Hepatocyte (in vitro differentiated cells): ENCODE data around the gene EREG.

Experiments
- CTCF ChIP-seq: fragments of 200-600 bp; sonication (generic); IDR thresholded peaks from 2 replicates; pipeline ENCODE4 v1.5.1; 2016; ENCODE audit warnings: antibody characterized with exemption, mild to moderate bottlenecking; ENCODE audit not compliant: poor library complexity
- EZH2phosphoT487 ChIP-seq: fragments of 200-600 bp; sonication (generic); IDR thresholded peaks from one replicate; pipeline ENCODE4 v1.6.1; 2018; ENCODE audit warnings: antibody characterized with exemption, mild to moderate bottlenecking, low read depth, moderate library complexity; ENCODE audit not compliant: unreplicated experiment, severe bottlenecking

- TF ChIP-seq CTCF (no peak), EZH2phosphoT487 (no peak)
These were observed at the start of gene EREG for GRCh38 chr4:74364652-74365491.
